Bone marrow (tissue), 2 donors: Measurements from ENCODE around the gene EFCAB10.
"Not testable (repeated sequence)": the region's sequence is repeated elsewhere in the genome, so short reads cannot be mapped to it uniquely, and the experiment has no call there.

Experiments
- DNase-seq, 2 donors: peaks; one replicate each; lab custom pipeline; 2025; lab: John Stamatoyannopoulos, UW

Gene EFCAB10

DNA sequence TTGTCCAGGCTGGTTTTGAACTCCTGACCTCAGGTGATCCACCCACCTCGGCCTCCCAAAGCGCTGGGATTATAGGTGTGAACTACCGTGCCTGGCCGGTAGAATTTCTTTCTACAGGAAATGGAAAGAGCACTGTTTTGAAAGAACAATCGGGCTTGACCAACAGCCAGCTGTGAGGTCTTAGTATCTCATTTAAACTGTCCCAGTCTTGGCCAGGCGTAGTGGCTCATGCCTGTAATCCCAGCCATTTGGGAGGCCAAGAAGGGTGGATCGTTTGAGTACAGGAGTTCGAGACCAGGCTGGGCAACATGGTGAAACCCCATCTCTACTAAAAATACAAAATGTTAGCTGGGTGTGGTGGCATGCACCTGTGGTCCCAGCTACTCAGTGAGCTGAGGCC, 17.8 kb upstream of the EFCAB10 start:
- not testable (repeated sequence) for DNase-seq

DNA sequence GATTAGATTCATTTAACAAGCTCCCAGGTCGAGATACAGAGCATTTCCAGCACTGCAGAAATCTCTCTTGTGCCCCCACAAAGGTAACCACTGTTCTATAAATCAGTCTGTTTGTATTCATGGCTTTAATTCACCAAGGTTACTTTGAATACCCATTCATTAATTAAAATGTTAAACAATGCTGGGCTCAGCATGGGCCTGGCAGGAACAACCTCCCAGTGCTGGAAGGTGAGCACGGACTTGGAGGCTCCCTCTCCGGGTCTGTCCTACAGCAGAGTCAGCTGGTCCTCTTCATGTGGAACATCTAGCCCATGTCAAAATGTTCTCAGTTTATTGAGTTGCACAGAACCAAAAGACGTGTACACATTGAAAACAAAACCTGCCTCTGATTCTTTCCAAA, 15.6 kb upstream of the EFCAB10 start:
- DNase-seq: no peak

- DNase-seq: no peak
Measured at GRCh38 chr7:105594034-105594433, 12.7 kb upstream of the EFCAB10 start.

- DNase-seq: no peak
Measured at GRCh38 chr7:105591522-105591921, 10.2 kb upstream of the EFCAB10 start.

DNA sequence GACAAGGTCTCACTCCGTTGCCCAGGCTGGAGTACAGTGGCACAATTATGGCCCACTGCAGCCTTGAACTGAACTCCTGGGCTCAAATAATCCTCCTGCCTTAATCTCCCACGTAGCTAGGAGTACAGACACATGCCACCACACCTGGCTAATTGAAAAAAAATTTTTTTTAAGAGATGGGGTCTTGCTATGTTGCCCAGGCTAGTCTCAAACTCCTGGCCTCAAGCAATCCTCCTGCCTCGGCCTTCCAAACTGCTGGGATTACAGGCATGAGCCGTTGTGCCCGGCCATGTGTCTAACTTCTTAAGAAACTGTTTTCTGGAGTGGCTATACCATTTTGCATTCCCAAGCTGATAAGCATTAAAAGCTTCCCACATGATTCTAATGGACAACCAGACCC, 9.5 kb upstream of the EFCAB10 start:
- no peak for DNase-seq

DNA sequence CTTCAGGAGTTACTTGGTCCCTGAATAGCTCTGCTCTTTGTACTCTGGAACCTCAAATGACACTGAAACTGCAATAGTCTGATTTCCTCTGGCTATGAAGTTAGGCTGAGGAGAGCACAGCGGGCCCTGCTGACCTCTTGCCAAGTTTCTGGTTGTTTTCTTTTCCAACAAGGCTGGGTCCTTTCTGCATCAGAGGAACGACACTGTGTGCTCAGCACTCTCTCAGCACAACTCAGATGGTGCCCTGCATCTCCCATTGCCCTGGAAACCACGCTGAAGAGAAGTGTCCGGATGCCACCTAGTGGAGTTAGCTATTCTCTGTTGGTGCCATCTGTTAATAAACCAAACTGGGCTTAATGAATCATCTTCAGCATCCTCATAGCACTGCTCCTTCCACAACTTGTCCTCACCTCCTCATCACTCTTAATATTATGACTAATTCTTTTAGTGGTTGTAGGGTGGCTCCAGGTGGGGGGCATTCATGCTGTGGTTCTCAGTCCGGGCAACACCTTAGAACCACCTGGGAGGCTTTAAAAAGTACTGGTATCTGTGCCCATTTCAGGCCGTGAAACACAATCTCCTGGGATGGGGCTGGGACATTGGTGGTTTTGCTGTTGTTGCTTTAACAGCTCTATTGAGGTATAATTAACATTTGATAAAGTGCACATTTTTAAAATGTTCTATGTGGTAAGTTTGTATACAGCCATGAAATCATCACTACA, 8.2 kb upstream of the EFCAB10 start:
- DNase-seq: peak in 1 of 2 donors; percentile 53

GRCh38 chr7:105587909-105588635, 6.8 kb upstream of the EFCAB10 start:
- DNase-seq: no peak

GRCh38 chr7:105585850-105586500, 4.7 kb upstream of the EFCAB10 start:
- no peak for DNase-seq

GRCh38 chr7:105584165-105584564, 2.9 kb upstream of the EFCAB10 start:
- no peak for DNase-seq

- DNase-seq: no peak
Measured at GRCh38 chr7:105583061-105583460, 1.8 kb upstream of the EFCAB10 start.

DNA sequence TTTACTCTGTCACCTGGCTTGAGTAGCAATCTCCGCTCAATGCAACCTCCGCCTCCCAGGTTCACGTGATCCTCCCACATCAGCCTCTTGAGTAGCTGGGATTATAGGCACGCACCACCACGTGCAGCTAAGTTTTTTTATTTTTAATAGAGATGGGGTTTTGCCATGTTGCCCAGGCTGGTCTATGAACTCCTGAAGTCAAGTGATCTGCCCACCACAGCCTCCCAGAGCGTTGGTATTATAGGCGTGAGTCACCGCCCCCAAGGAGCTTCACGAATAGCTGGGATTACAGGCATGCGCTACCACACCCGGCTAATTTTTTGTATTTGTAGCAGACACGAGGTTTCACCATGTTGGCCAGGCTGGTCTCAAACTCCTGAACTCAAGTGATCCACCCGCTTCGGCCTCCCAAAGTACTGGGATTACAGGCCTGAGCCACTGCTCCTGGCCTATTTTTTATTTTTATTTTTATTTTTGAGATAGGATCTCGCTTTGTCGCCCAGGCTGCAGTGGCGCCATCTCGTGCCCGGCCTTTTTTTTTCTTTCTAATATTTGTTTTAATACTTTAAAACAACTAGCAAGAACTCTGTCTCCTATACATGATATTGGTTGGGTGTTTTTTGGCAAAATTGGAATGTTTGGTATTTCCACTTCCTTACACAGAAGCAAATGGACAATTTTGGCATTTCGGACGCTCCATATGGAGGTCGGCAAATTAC, 1.1 kb downstream of the EFCAB10 start:
- no peak for DNase-seq

- no peak for DNase-seq
Measured at GRCh38 chr7:105578496-105578895, 2.8 kb downstream of the EFCAB10 start.

- DNase-seq: no peak
Measured at GRCh38 chr7:105577251-105577650, 4.0 kb downstream of the EFCAB10 start.

GRCh38 chr7:105571891-105572290, 9.4 kb downstream of the EFCAB10 start:
- DNase-seq: no peak

DNA sequence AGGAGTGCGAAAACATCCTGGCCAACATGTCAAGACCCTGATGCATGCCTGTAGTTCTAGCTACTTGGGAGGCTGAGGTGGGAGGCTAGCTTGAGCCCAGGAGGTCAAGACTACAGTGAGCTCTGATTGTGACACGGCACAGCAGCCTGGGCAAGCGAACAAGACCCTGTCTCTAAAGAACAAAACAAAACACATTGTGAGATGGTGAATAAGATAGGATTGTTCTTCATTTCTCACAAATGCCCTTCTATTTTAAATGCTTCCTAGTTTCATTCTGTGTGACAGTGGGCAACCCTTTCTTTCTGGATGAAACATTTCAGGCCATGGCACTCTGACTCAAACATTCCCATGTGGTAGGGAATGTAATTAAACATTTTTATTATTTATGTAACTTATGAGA, 13.5 kb downstream of the EFCAB10 start:
- no peak for DNase-seq

DNA sequence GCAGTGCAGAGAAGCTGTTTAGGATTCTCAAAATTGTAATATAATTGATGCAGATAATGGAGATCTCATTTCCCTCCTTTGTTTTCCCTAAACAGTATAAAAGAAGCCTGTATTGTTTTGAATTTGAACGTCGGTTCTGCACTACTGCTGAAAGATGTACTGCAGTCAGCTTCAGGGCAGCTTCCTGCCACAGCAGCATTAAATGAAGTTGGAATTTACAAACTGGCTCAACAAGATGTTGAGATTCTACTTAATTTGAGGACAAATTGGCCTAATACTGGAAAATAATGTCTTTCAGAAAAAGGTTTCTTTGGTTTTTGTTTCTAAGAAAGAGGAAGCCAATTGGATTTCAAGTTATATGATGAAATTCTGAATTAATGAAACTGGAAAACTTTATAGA, 14.3 kb downstream of the EFCAB10 start:
- no peak for DNase-seq

- DNase-seq: no peak
Measured at GRCh38 chr7:105565190-105565589, 16.1 kb downstream of the EFCAB10 start.

- no peak for DNase-seq
Measured at GRCh38 chr7:105559926-105560325, 21.4 kb downstream of the EFCAB10 start.

- no peak for DNase-seq
Measured at GRCh38 chr7:105538339-105538738, 43.0 kb downstream of the EFCAB10 start.

GRCh38 chr7:105532709-105533460, 48.4 kb downstream of the EFCAB10 start:
- no peak for DNase-seq

DNA sequence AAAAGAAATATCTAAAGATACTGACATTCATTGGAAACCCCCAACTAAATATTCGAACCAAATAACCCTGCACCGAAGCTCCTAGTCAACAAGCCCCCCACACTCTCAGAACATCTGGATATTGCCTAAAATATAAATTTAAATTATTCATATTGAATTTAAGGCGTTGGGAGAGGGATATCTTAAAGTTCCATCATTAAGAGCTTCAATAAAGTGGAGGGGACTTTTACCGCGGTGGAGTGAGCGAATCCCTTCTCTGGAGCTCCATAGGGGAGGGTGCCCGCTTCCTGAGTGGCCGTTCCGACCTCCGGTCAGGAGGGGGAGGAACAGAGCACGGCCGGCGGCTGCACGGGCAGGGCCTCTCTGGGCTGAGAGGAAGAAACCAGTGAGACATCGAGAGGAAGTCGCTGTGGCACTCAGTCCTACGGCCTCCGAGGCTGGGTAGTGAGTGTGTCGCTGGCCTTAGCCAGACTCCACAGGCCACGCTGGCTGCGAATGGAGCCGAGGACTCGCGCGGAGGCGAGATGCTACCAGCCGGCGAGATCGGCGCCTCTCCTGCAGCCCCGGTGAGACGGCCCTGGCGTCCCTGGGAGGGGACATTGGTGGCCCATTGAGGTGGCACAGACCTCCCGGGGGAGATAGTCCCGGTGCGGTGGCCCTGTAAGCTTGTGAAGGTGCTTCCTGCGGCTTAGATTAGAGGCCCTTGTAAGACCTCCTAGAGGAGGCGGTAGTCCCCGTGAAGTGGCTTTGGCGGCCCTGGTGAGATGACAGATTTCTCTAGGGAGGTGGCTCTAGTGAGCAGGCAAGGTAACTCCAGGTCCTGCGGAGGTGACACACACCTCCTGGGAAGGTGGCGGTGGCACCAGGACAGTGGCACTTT, 49.3 kb downstream of the EFCAB10 start, which contains the start of gene RINT1:
RINT1 (plus strand) TSS at position 410 of the 880 bp plus-strand sequence; CDS start at position 525, 115 bp downstream.
- peak; percentile 87 to 92 for DNase-seq
